IMR-90 (cell line): Measurements from ENCODE around the gene SIGLEC6. TPM values are rescaled to one million over a fixed set of nuclear protein-coding genes. Genes with fewer than 3 reads are reported as not detected.

ENCODE experiments used
- ATAC-seq: fragments of 200-7000 bp; cut with Tn5 transposase; 2 replicates; pipeline ENCODE4 v1.9.1; 2020; ENCODE audit warnings: low read depth, mild to moderate bottlenecking, moderate library complexity
- BruUV-seq: library from RNA; stranded (reverse); fragments of 400-500 nt; replicated peaks from 2 replicates; lab custom pipeline; 2021; lab: Mats Ljungman, UMichigan
- CTCF ChIA-PET: fragments of 300-600 bp; formaldehyde crosslinking; extraction: SDS; loops from one replicate; lab custom pipeline; 2021; ENCODE audit warnings: antibody characterized with exemption; lab: Yijun Ruan, JAX
- POLR2A ChIA-PET: fragments of 300-600 bp; sonication (Branson Sonifier 250); formaldehyde crosslinking; loops from one replicate; lab custom pipeline; 2022; ENCODE audit warnings: antibody characterized with exemption; ENCODE audit not compliant: unreplicated experiment; lab: Charles Lee
- DNase-seq: peaks from one replicate; pipeline ENCODE4 v3.0.0; 2013
- H2AFZ ChIP-seq: replicated peaks from 2 replicates; pipeline ENCODE3; 2013; ENCODE audit warnings: low read length, mild to moderate bottlenecking; ENCODE audit not compliant: poor library complexity
- H2AK5ac ChIP-seq: 2 replicates; pipeline ENCODE4 v1.6.1; 2013; ENCODE audit warnings: low read depth, low read length, inconsistent platforms
- H2AK9ac ChIP-seq: replicated peaks from 2 replicates; pipeline ENCODE3; 2013; ENCODE audit warnings: mild to moderate bottlenecking, low read depth, low read length, moderate library complexity; ENCODE audit not compliant: poor library complexity
- H2BK120ac ChIP-seq: 2 replicates; pipeline ENCODE4 v1.6.1; 2013; ENCODE audit warnings: low read depth, low read length, inconsistent platforms
- H2BK15ac ChIP-seq: 3 replicates; pipeline ENCODE4 v1.6.1; 2013; ENCODE audit warnings: low read depth, low read length, inconsistent platforms
- H2BK20ac ChIP-seq: 2 replicates; pipeline ENCODE4 v1.6.1; 2013; ENCODE audit warnings: low read depth, mild to moderate bottlenecking, inconsistent platforms, low read length, moderate library complexity
- H2BK5ac ChIP-seq: 2 replicates; pipeline ENCODE4 v1.6.1; 2013; ENCODE audit warnings: mild to moderate bottlenecking, low read depth, low read length, inconsistent platforms; ENCODE audit not compliant: poor library complexity, severe bottlenecking
- H3K14ac ChIP-seq: replicated peaks from 2 replicates; pipeline ENCODE4 v1.6.1; 2013; ENCODE audit warnings: low read depth, low read length, inconsistent platforms
- H3K18ac ChIP-seq: 2 replicates; pipeline ENCODE4 v1.6.1; 2013; ENCODE audit warnings: low read depth, low read length, control low read depth
- H3K23ac ChIP-seq: 2 replicates; pipeline ENCODE4 v1.6.1; 2013; ENCODE audit warnings: low read depth, low read length, inconsistent platforms
- H3K27ac ChIP-seq: 2 replicates; pipeline ENCODE4 v1.5.1; 2013; ENCODE audit warnings: mild to moderate bottlenecking, control low read depth, low read length; ENCODE audit not compliant: insufficient read depth
- H3K27me3 ChIP-seq: 2 replicates; pipeline ENCODE4 v1.6.1; 2013; ENCODE audit warnings: low read length; ENCODE audit not compliant: control insufficient read depth, insufficient read depth
- H3K36me3 ChIP-seq: 2 replicates; pipeline ENCODE4 v1.6.1; 2013; ENCODE audit warnings: low read length, mixed read lengths; ENCODE audit not compliant: control insufficient read depth, insufficient read depth
- H3K4ac ChIP-seq: 2 replicates; pipeline ENCODE4 v1.6.1; 2013; ENCODE audit warnings: low read depth, low read length, inconsistent platforms
- H3K4me1 ChIP-seq: 2 replicates; pipeline ENCODE4 v1.6.1; 2013; ENCODE audit warnings: low read length, mixed read lengths; ENCODE audit not compliant: control insufficient read depth, insufficient read depth
- H3K4me2 ChIP-seq: 2 replicates; pipeline ENCODE4 v1.6.1; 2013; ENCODE audit warnings: low read depth, mild to moderate bottlenecking, control low read depth, low read length, moderate library complexity
- H3K4me3 ChIP-seq: 2 replicates; pipeline ENCODE4 v1.5.1; 2013; ENCODE audit warnings: low read depth, mild to moderate bottlenecking, control low read depth, low read length, moderate library complexity; ENCODE audit not compliant: insufficient read depth
- H3K56ac ChIP-seq: 2 replicates; pipeline ENCODE4 v1.6.1; 2013; ENCODE audit warnings: low read length, inconsistent platforms; ENCODE audit not compliant: insufficient read depth; ENCODE audit errors: extremely low read depth
- H3K79me1 ChIP-seq, 2 experiments: 2 replicates each; pipeline ENCODE4 v1.6.1; 2013; ENCODE audit warnings: low read length in 2 of 2, inconsistent platforms in 1 of 2, low read depth in 1 of 2
- H3K9ac ChIP-seq: 2 replicates; pipeline ENCODE4 v1.6.1; 2013; ENCODE audit warnings: low read depth, low read length, control low read depth
- H3K9me1 ChIP-seq: 2 replicates; pipeline ENCODE4 v1.6.1; 2013; ENCODE audit warnings: low read length, inconsistent platforms; ENCODE audit not compliant: insufficient read depth
- H3K9me3 ChIP-seq: 2 replicates; pipeline ENCODE4 v1.6.1; 2013; ENCODE audit warnings: low read length; ENCODE audit not compliant: control insufficient read depth, insufficient read depth
- H4K20me1 ChIP-seq: 2 replicates; pipeline ENCODE4 v1.6.1; 2013; ENCODE audit warnings: low read length, inconsistent platforms; ENCODE audit not compliant: insufficient read depth
- H4K5ac ChIP-seq: 2 replicates; pipeline ENCODE4 v1.6.1; 2013; ENCODE audit warnings: mild to moderate bottlenecking, low read depth, low read length, control low read depth
- H4K8ac ChIP-seq, 2 experiments: 2 replicates each; pipeline ENCODE4 v1.6.1; 2013; ENCODE audit warnings: low read depth in 2 of 2, low read length in 2 of 2, control low read depth in 1 of 2, inconsistent platforms in 1 of 2
- H4K91ac ChIP-seq: 2 replicates; pipeline ENCODE4 v1.6.1; 2013; ENCODE audit warnings: low read depth, low read length, inconsistent platforms; ENCODE audit not compliant: insufficient read depth
- RAD21 ChIP-seq: IDR thresholded peaks from 2 replicates; pipeline ENCODE4 v1.6.1; 2012; ENCODE audit warnings: low read length, improper control_type of control experiment
- RFX5 ChIP-seq: IDR thresholded peaks from 2 replicates; pipeline ENCODE4 v1.8.0; 2012; ENCODE audit warnings: low read depth, mild to moderate bottlenecking, low read length, moderate library complexity
- WGBS, 2 experiments: methylation state at CpG; one replicate each; pipeline versions ENCODE4 v1.1.5 to v1.1.7; 2013; ENCODE audit warnings: missing lambda C conversion rate in 2 of 2; ENCODE audit not compliant: insufficient read length in 1 of 2; ENCODE audit errors: extremely low coverage in 2 of 2; 5-methylcytosine and 5-hydroxymethylcytosine counted together
- dilution Hi-C: fragments of 300-500 bp; cut with HindIII; formaldehyde crosslinking; loops from one replicate; pipeline ENCODE4 v1.14.3; 2018; ENCODE audit warnings: low sequenced_read_pairs; ENCODE audit not compliant: unreplicated experiment
- in situ Hi-C: fragments of 300-500 bp; cut with MboI; formaldehyde crosslinking; loops from 3 replicates; pipeline ENCODE4 v1.14.3; 2019; ENCODE audit warnings: low sequenced_read_pairs, inconsistent platforms, mixed read lengths
- intact Hi-C: fragments of 100-400 bp; cut with micrococcal nuclease; formaldehyde crosslinking; loops from 2 replicates; pipeline ENCODE4 v1.10.0; 2022
- polyA plus RNA-seq, 3 experiments: library from polyadenylated mRNA; depleted of rRNA; stranded (reverse); fragments of >200 nt; gene quantifications; 2 replicates each; pipeline ENCODE4 v1.2.3, GENCODE V29; 2012; ENCODE audit warnings: low replicate concordance in 1 of 3
- total RNA-seq: library from RNA; depleted of rRNA; stranded (reverse); fragments of >200 nt; gene quantifications from 2 replicates; pipeline ENCODE4 v1.2.3, GENCODE V29; 2012

SIGLEC6 gene
- total and polyA plus RNA-seq, 2 of the 4 experiments (the other 2 are of a cell fraction), result not detected

DNA sequence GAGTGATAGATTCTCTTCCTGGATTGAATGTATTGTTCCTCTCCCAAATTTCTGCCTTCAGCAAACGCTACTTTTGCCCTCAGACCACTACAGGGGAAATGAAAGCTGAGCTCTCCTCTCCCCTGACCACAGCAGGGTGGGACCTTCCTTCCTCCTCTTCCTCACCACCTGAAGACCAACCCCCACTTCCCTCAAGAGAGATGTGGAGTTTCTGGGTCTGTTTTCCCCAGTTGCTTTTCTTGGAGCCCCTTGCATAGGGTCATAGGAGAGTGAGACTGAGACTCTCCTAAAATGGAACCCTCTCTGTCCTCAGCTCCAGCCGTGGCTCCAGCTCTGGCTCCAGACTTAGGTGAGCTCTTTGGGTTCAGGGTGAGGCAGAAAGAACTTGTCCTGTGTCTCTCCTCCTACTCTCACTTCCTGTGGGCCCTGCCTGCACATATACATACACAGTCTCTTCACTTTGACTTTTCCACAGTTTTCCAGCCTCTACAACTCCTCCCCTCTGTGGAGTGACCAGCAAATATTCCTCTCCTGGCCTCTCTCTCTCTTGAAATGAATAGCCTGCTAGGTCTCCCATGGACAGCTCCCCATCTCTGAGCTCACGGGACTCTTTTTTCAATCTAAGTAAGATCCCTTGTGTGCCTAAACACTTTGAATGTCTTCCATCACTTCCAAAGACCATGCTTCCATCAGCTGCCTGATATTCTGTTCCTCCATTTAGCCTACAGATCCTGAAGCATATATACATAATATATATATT lies 20.4 kb upstream of the SIGLEC6 start:
- H2AK5ac ChIP-seq, result no peak overlapping the region
- no peak overlapping the region for H2AFZ ChIP-seq
- POLR2A ChIA-PET, result no interaction called here
- DNase-seq (no peak), ATAC-seq (no peak)
- no peak overlapping the region for H3K23ac ChIP-seq
- no peak overlapping the region for H2BK15ac ChIP-seq
- no peak overlapping the region for H3K27ac ChIP-seq
- no peak overlapping the region for H3K4me2 ChIP-seq
- H4K5ac ChIP-seq, result no peak overlapping the region
- no TSS peak for BruUV-seq
- no peaks in the 10 kb centered on the region for H3K27me3 ChIP-seq
- intact Hi-C loops, result loop anchor here (5.0 kb wide), 1 partner anchor 130 kb away; no protein-coding TSS in a partner anchor
- no peak overlapping the region for H3K14ac ChIP-seq
- no peaks in the 10 kb centered on the region for H3K9me1 ChIP-seq
- peaks cover 3% of the 10 kb centered on the region; the same call in 1 of the 2 replicates for H3K9me3 ChIP-seq
- no peaks in the 10 kb centered on the region for H3K4me1 ChIP-seq
- H3K18ac ChIP-seq, result no peak overlapping the region
- no peaks in the 10 kb centered on the region for H4K20me1 ChIP-seq
- CTCF ChIA-PET, result no interaction called here
- H2AK9ac ChIP-seq, result no peak overlapping the region
- no peak overlapping the region for H2BK5ac ChIP-seq
- no peak overlapping the region for H4K8ac ChIP-seq
- no peak overlapping the region for H2BK120ac ChIP-seq
- dilution Hi-C loops, result no loop called here
- no peak overlapping the region for H4K91ac ChIP-seq
- H2BK20ac ChIP-seq, result no peak overlapping the region
- no peak for TF ChIP-seq RFX5
- no peak for TF ChIP-seq RAD21
- WGBS, 2 experiments, result no CpG with 5 or more reads among the region's 3 CpGs
- no peaks in the 10 kb centered on the region for H3K36me3 ChIP-seq
- no peak overlapping the region for H3K4ac ChIP-seq
- no peak overlapping the region for H3K4me3 ChIP-seq
- H3K79me1 ChIP-seq, result no peaks in the 10 kb centered on the region
- in situ Hi-C loops, result no loop called here
- no peak overlapping the region for H3K56ac ChIP-seq
- H3K9ac ChIP-seq, result no peak overlapping the region
